HepG2 (cell line): ENCODE measurements around the gene CSTF1. TPM values are rescaled to one million over a fixed set of nuclear protein-coding genes. Genes with fewer than 3 reads are reported as not detected.

Experiments
- ATAC-seq: fragments of 200-7000 bp; cut with Tn5 transposase; 3 replicates; pipeline ENCODE4 v1.9.1; 2020; ENCODE audit warnings: mild to moderate bottlenecking, moderate library complexity
- BruUV-seq: library from RNA; stranded (reverse); fragments of 400-500 nt; replicated peaks from 2 replicates; lab custom pipeline; 2021; lab: Mats Ljungman, UMichigan
- CTCF ChIA-PET: fragments of 300-600 bp; formaldehyde crosslinking; extraction: SDS; loops from one replicate; lab custom pipeline; 2021; ENCODE audit warnings: low total read pairs, inconsistent platforms, low intra/inter-chr PET ratio; lab: Yijun Ruan, JAX
- POLR2A ChIA-PET: fragments of 350-600 bp; sonication (Branson Sonifier 250); formaldehyde crosslinking; loops from one replicate; lab custom pipeline; 2020; ENCODE audit warnings: antibody characterized with exemption, inconsistent platforms; lab: Yijun Ruan, JAX
- DNase-seq: peaks from one replicate; pipeline ENCODE4 v3.0.0-alpha.2; 2015; ENCODE audit warnings: low spot score
- FAIRE-seq: peaks from 3 replicates; lab custom pipeline; 2011; peaks lifted over from hg19 to GRCh38; lab: Jason Lieb, UNC
- H2AFZ ChIP-seq: one replicate; pipeline ENCODE4 v1.6.1; 2011; ENCODE audit warnings: low read length, inconsistent platforms
- H3K27ac ChIP-seq: fragments of 300-600 bp; 3 replicates; pipeline ENCODE4 v1.8.0; 2011; ENCODE audit warnings: mixed run types, mild to moderate bottlenecking, mixed read lengths, low read length, inconsistent platforms; ENCODE audit not compliant: insufficient read depth; ENCODE audit errors: extremely low read length
- H3K27me3 ChIP-seq, 2 experiments: fragments of 200-600 bp in 1 of 2; 2 replicates in 1 of 2; 3 replicates in 1 of 2; pipeline versions ENCODE4 v1.6.0 to v1.8.0; 2011; ENCODE audit warnings: low read length in 2 of 2, mild to moderate bottlenecking in 2 of 2, moderate library complexity in 2 of 2, inconsistent platforms in 1 of 2; ENCODE audit not compliant: insufficient read depth in 2 of 2, control insufficient read depth in 1 of 2
- H3K36me3 ChIP-seq, 2 experiments: fragments of 200-600 bp in 1 of 2; replicated peaks in 1 of 2; 2 replicates in 1 of 2; 3 replicates in 1 of 2; pipeline versions ENCODE4 v1.5.1 to v1.8.0; 2011; ENCODE audit warnings: low read length in 2 of 2, inconsistent platforms in 1 of 2; ENCODE audit not compliant: insufficient read depth in 2 of 2, control insufficient read depth in 1 of 2
- H3K4me1 ChIP-seq: 2 replicates; pipeline ENCODE4 v1.5.1; 2012; ENCODE audit warnings: low read length, inconsistent platforms; ENCODE audit not compliant: insufficient read depth
- H3K4me2 ChIP-seq: 2 replicates; pipeline ENCODE4 v1.6.0; 2011; ENCODE audit warnings: low read depth, low read length, inconsistent platforms
- H3K4me3 ChIP-seq, 3 experiments: fragments of 200-600 bp in 1 of 3; sonication (generic), shearing (Covaris generic) in 1 of 3; replicated peaks in 1 of 3; 2 replicates each; pipeline ENCODE4 v1.5.1; 2011 to 2016; ENCODE audit warnings: low read length in 3 of 3, inconsistent platforms in 2 of 3, low read depth in 2 of 3, mild to moderate bottlenecking in 2 of 3, control low read depth in 1 of 3, mixed read lengths in 1 of 3; ENCODE audit not compliant: insufficient read depth in 1 of 3
- H3K79me2 ChIP-seq: one replicate; pipeline ENCODE4 v1.6.1; 2011; ENCODE audit warnings: low read length, inconsistent platforms; ENCODE audit not compliant: insufficient read depth
- H3K9ac ChIP-seq: 2 replicates; pipeline ENCODE4 v1.6.0; 2011; ENCODE audit warnings: mild to moderate bottlenecking, low read depth, low read length, inconsistent platforms; ENCODE audit not compliant: insufficient read depth
- H3K9me3 ChIP-seq: 2 replicates; pipeline ENCODE4 v1.5.1; 2012; ENCODE audit warnings: mild to moderate bottlenecking, low read length
- H4K20me1 ChIP-seq: 2 replicates; pipeline ENCODE4 v1.6.0; 2011; ENCODE audit warnings: inconsistent platforms, mild to moderate bottlenecking, low read length, moderate library complexity; ENCODE audit not compliant: insufficient read depth
- GFI1 ChIP-seq: sonication (generic); formaldehyde crosslinking; IDR thresholded peaks from 2 replicates; pipeline ENCODE4 v1.5.0; 2020; ENCODE audit warnings: missing genetic modification reagents, mild to moderate bottlenecking, borderline replicate concordance
- HDAC2 ChIP-seq: sonication (generic); formaldehyde crosslinking; IDR thresholded peaks from 2 replicates; pipeline ENCODE4 v1.4.0; 2020; ENCODE audit warnings: missing genetic modification reagents
- IKZF1 ChIP-seq: fragments of 450-650 bp; IDR thresholded peaks from 2 replicates; pipeline ENCODE4 v1.7.1; 2016
- MLLT10 ChIP-seq: sonication (generic); formaldehyde crosslinking; IDR thresholded peaks from 2 replicates; pipeline ENCODE4 v1.4.0; 2020; ENCODE audit warnings: missing genetic modification reagents
- SIN3B ChIP-seq: fragments of 150-350 bp; IDR thresholded peaks from 2 replicates; pipeline ENCODE4 v1.6.1; 2014; ENCODE audit warnings: low read length
- SRSF4 ChIP-seq: fragments of 200-400 bp; formaldehyde crosslinking; IDR thresholded peaks from one replicate; pipeline ENCODE4 v1.6.1; 2018; ENCODE audit warnings: mild to moderate bottlenecking, low read depth, low read length, moderate library complexity; ENCODE audit not compliant: poor library complexity, severe bottlenecking
- XBP1 ChIP-seq: sonication (generic); formaldehyde crosslinking; IDR thresholded peaks from 2 replicates; pipeline ENCODE4 v1.5.0; 2020; ENCODE audit warnings: missing genetic modification reagents
- ZFP41 ChIP-seq: sonication (generic); formaldehyde crosslinking; IDR thresholded peaks from 2 replicates; pipeline ENCODE4 v1.4.0; 2020; ENCODE audit warnings: mild to moderate bottlenecking, missing genetic modification reagents, borderline replicate concordance
- ZNF121 ChIP-seq: sonication (generic); formaldehyde crosslinking; IDR thresholded peaks from 2 replicates; pipeline ENCODE4 v1.5.0; 2020; ENCODE audit warnings: mild to moderate bottlenecking, missing genetic modification reagents
- ZNF687 ChIP-seq: sonication (generic); formaldehyde crosslinking; IDR thresholded peaks from 2 replicates; pipeline ENCODE4 v1.5.1; 2020; ENCODE audit warnings: mild to moderate bottlenecking, missing genetic modification reagents, moderate library complexity
- WGBS: methylation state at CpG from one replicate; pipeline ENCODE4 v1.1.6; 2017; ENCODE audit warnings: low lambda C conversion rate; 5-methylcytosine and 5-hydroxymethylcytosine counted together
- in situ Hi-C: cut with HindIII; loops from 2 replicates; pipeline ENCODE4 v1.10.0; 2017; ENCODE audit warnings: low pct_unique_long_range_greater_than_20kb; ENCODE audit not compliant: extremely low pct_ligation_motif_present
- intact Hi-C: fragments of 100-400 bp; cut with micrococcal nuclease; formaldehyde crosslinking; loops from one replicate; pipeline ENCODE4 v1.10.0; 2022; ENCODE audit not compliant: unreplicated experiment
- polyA plus RNA-seq, 8 experiments: library from polyadenylated mRNA; depleted of rRNA in 3 of 8; stranded (reverse) in 7 of 8; unstranded in 1 of 8; fragments of >200 nt; fragmentation: Illumina TruSeq in 4 of 8; extraction: Trizol in 4 of 8; gene quantifications; 2 replicates each; pipeline versions ENCODE4 v1.2.1 to v1.2.3, GENCODE V29; 2011 to 2016; ENCODE audit warnings: low read depth in 4 of 8, missing spikeins in 1 of 8, mixed read lengths in 1 of 8; ENCODE audit not compliant: insufficient read depth in 1 of 8
- total RNA-seq, 5 experiments: library from RNA; depleted of rRNA; stranded (reverse); fragments of >200 nt; fragmentation: Illumina TruSeq; extraction: Trizol; gene quantifications; 2 replicates each; pipeline ENCODE4 v1.2.3, GENCODE V29; 2016; ENCODE audit warnings: low read depth in 1 of 5

The CSTF1 gene
- total and polyA plus RNA-seq, 2 of the 13 experiments (the other 11 are each of a cell fraction or from before 2014, with no cell fraction given): 70.9 to 100 TPM

GRCh38 chr20:56412473-56412790 is 20.0 kb downstream of the CSTF1 start (continued):
- TF ChIP-seq ZNF687: 0 out of 2 replicates have a peak, but pooled peaks have one; percentile 12
- no peak for TF ChIP-seq GFI1 (CRISPR knock-in tag)
- TF ChIP-seq XBP1: no peak
- no peak for TF ChIP-seq MLLT10 (CRISPR knock-in tag)
- no peak for TF ChIP-seq SRSF4
- no peak for TF ChIP-seq IKZF1
- no peak for TF ChIP-seq HDAC2 (CRISPR knock-in tag)
- TF ChIP-seq ZFP41: no peak

GRCh38 chr20:56412949-56413348 is 20.5 kb downstream of the CSTF1 start:
- Histone ChIP-seq H3K4me1 (peaks cover 37% of the 10 kb centered on the region), H3K27ac (no peak overlapping the region), H3K9me3 (no peaks in the 10 kb centered on the region), H3K9ac (no peak overlapping the region), H3K4me3 (no peak overlapping the region), H3K79me2 (no peaks in the 10 kb centered on the region), H2AFZ (no peak overlapping the region), H3K27me3 (no peaks in the 10 kb centered on the region), H3K36me3 (peaks cover under 1 to 3% of the 10 kb centered on the region in 2 experiments; a peak in 2 of 5 replicates), H4K20me1 (no peaks in the 10 kb centered on the region), H3K4me2 (peak overlapping the region; percentile 88)
- TF ChIP-seq ZNF121 (CRISPR knock-in tag) (0 out of 2 replicates have a peak, but pooled peaks have one; percentile 28), SIN3B (no peak)
- no peak for ATAC-seq
- DNase-seq: no peak
- no TSS peak for BruUV-seq
- CTCF ChIA-PET: no interaction called here
- intact Hi-C loops (no loop called here), in situ Hi-C loops (no loop called here)
- WGBS: 96% methylated on average over 3 of the region's 3 CpGs
- FAIRE-seq: no peak
- POLR2A ChIA-PET: interaction anchor here (5.5 kb wide), 1 partner anchor 19 kb away, joined by 50 read pairs; the partner anchor contains the start of genes AURKA and CSTF1
